ENCODE results near the gene ZNF140. TPM values are rescaled to one million over a fixed set of nuclear protein-coding genes. Genes with fewer than 3 reads are reported as not detected.

Gene ZNF140
- total RNA-seq, 1 experiment from 2014 or later: 21.7 TPM

DNA sequence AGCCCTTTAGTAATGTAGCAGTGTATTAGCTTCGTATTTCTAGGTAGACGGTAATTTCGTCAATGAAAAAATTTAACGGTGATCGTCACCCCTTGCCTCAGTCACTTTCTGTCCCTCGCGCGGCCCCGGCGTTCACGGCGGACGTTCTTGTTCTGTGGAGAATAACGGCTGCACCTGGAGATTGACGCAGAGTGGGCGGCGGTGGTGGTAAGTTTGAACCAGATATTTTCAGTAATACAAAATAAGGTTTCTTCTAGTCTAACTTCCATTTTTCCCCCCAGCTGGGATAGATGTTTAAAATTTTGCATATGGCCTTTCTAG is 50.0 kb downstream of the ZNF140 start:
- no peak overlapping the region for H2AFZ ChIP-seq (ENCODE audit: low read length)
- H3T11ph ChIP-seq (ENCODE audit: low read length): peak overlapping the region; percentile 48
- TF ChIP-seq, protein P1, sequence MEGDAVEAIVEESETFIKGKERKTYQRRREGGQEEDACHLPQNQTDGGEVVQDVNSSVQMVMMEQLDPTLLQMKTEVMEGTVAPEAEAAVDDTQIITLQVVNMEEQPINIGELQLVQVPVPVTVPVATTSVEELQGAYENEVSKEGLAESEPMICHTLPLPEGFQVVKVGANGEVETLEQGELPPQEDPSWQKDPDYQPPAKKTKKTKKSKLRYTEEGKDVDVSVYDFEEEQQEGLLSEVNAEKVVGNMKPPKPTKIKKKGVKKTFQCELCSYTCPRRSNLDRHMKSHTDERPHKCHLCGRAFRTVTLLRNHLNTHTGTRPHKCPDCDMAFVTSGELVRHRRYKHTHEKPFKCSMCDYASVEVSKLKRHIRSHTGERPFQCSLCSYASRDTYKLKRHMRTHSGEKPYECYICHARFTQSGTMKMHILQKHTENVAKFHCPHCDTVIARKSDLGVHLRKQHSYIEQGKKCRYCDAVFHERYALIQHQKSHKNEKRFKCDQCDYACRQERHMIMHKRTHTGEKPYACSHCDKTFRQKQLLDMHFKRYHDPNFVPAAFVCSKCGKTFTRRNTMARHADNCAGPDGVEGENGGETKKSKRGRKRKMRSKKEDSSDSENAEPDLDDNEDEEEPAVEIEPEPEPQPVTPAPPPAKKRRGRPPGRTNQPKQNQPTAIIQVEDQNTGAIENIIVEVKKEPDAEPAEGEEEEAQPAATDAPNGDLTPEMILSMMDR (conservative IDR thresholded peaks at IDR 0.05): no peak
- peaks cover 3% of the 10 kb centered on the region; the same call in 1 of the 2 replicates for H3K79me2 ChIP-seq (ENCODE audit: insufficient read depth, low read length)
- no peak overlapping the region for H2BK15ac ChIP-seq (ENCODE audit: low read depth, low read length)
- peaks cover 4% of the 10 kb centered on the region for H3K23me2 ChIP-seq (ENCODE audit: insufficient read length, low read depth, low read length, poor library complexity, severe bottlenecking)
- H3K79me1 ChIP-seq (ENCODE audit: insufficient read depth, low read depth, low read length, poor library complexity, severe bottlenecking): no peaks in the 10 kb centered on the region
- peaks cover 37% of the 10 kb centered on the region for H3K9me3 ChIP-seq (ENCODE audit: control insufficient read depth, low read depth, low read length)
- H3K4me2 ChIP-seq (ENCODE audit: insufficient read depth, insufficient read length, low read length): peak overlapping the region; percentile 85
- peak overlapping the region; percentile 89 for H3K14ac ChIP-seq (ENCODE audit: insufficient read depth, low read length)
- H2BK12ac ChIP-seq (ENCODE audit: insufficient read length, low read depth, low read length): no peak overlapping the region
- peak overlapping the region; percentile 95 for H3K9ac ChIP-seq (ENCODE audit: extremely low read depth, insufficient read length, low read length)
- peak overlapping the region; percentile 93 for H3K4me3 Mint-ChIP-seq
- peaks cover 59 to 82% of the 10 kb centered on the region in 2 experiments for H3K9me3 Mint-ChIP-seq
- H2AK5ac ChIP-seq (ENCODE audit: insufficient read length, low read length): no peak overlapping the region
- H3K23ac ChIP-seq (ENCODE audit: insufficient read length, low read depth, low read length): no peak overlapping the region
- H3K27me3 ChIP-seq (ENCODE audit: insufficient read depth, low read length): no peaks in the 10 kb centered on the region
- H4K5ac ChIP-seq (ENCODE audit: insufficient read length, low read depth, low read length): peak overlapping the region; percentile 69
- H3K27ac Mint-ChIP-seq: peak overlapping the region; percentile 98 to 100 (median 99)
- H3K56ac ChIP-seq (ENCODE audit: insufficient read length, low read depth, low read length): no peak overlapping the region
- H3K18ac ChIP-seq (ENCODE audit: insufficient read length, low read depth, low read length): peak overlapping the region; percentile 97
- peak overlapping the region; percentile 73 for H3K27ac ChIP-seq (ENCODE audit: insufficient read length, low read depth, low read length)
- H3K4ac ChIP-seq (ENCODE audit: low read depth, low read length): no peak overlapping the region
- no peaks in the 10 kb centered on the region for H4K20me1 ChIP-seq (ENCODE audit: control insufficient read depth, insufficient read depth, insufficient read length)
- H4K91ac ChIP-seq (ENCODE audit: insufficient read length, low read depth, low read length): no peak overlapping the region
- no peaks in the 10 kb centered on the region; the same call in 1 of the 2 replicates for H3K27me3 Mint-ChIP-seq (ENCODE audit: low read depth)
- H2BK120ac ChIP-seq (ENCODE audit: low read depth, low read length, poor library complexity, severe bottlenecking): no peak overlapping the region
- no CpG with 5 or more reads among the region's 17 CpGs for WGBS (ENCODE audit: extremely low coverage, insufficient read length, low lambda C conversion rate)
- no peak overlapping the region for H2BK20ac ChIP-seq (ENCODE audit: low read depth, low read length, poor library complexity, severe bottlenecking)
- peaks cover 66 to 80% (median 79%) of the 10 kb centered on the region in 3 experiments for H3K36me3 Mint-ChIP-seq (ENCODE audit: insufficient read depth in 1 of 3, low read depth in 3 of 3)
- H3K4me1 Mint-ChIP-seq: peaks cover 8 to 11% of the 10 kb centered on the region in 2 experiments
- no peak overlapping the region for H2BK5ac ChIP-seq (ENCODE audit: insufficient read length, low read length)
- H3K4me1 ChIP-seq (ENCODE audit: insufficient read depth, low read length): no peaks in the 10 kb centered on the region
- DNase-seq: no peak
- H4K8ac ChIP-seq (replicated peaks; ENCODE audit: insufficient read length, low read depth, low read length): no peak overlapping the region

Measured in H9 (cell line).